HFFc6 (cell line): ENCODE results near the gene ANKRD18B. TPM values are rescaled to one million over a fixed set of nuclear protein-coding genes. Genes with fewer than 3 reads are reported as not detected.
A peak's percentile ranks its signal among the peaks of the same experiment; 100 is the strongest.
"Not testable (repeated sequence)": the region's sequence is repeated elsewhere in the genome, so short reads cannot be mapped to it uniquely, and the experiment has no call there.

Experiments used
- DNase-seq: peaks from one replicate; pipeline ENCODE4 v3.0.0-alpha.2; 2018
- H3K27ac Mint-ChIP-seq: 2 replicates; pipeline ENCODE4 v1.8.0; 2020; ENCODE audit warnings: mild to moderate bottlenecking, mixed read lengths
- H3K27me3 Mint-ChIP-seq: 2 replicates; pipeline ENCODE4 v1.8.0; 2021; ENCODE audit warnings: mild to moderate bottlenecking, moderate library complexity, mixed read lengths; ENCODE audit not compliant: insufficient read depth
- H3K36me3 Mint-ChIP-seq: 2 replicates; pipeline ENCODE4 v1.8.0; 2021; ENCODE audit warnings: low read depth, mixed read lengths
- H3K4me1 Mint-ChIP-seq: 2 replicates; pipeline ENCODE4 v1.8.0; 2020; ENCODE audit warnings: low read depth, mixed read lengths
- H3K4me3 Mint-ChIP-seq: 2 replicates; pipeline ENCODE4 v1.8.0; 2020; ENCODE audit warnings: mild to moderate bottlenecking, moderate library complexity, mixed read lengths
- H3K9me3 Mint-ChIP-seq: 2 replicates; pipeline ENCODE4 v1.8.0; 2020; ENCODE audit warnings: mild to moderate bottlenecking, mixed read lengths
- total RNA-seq, 6 experiments: library from RNA; stranded (reverse); fragmentation: NEBNext Ultra II Directional; extraction: Animal tissue kit (Norgen Biotek cat#: 25700); gene quantifications; 2 replicates in 1 of 6; 3 replicates in 5 of 6; pipeline ENCODE4 v1.2.3, GENCODE V29; 2021
- TF ChIP-seq, protein P1 (sequence below): fragments of 200-600 bp; sonication (generic); IDR thresholded peaks from 2 replicates; pipeline ENCODE4 v1.5.0; 2021; ENCODE audit warnings: antibody characterized with exemption, mild to moderate bottlenecking

The ANKRD18B gene
- total RNA-seq, 6 experiments from 2014 or later = 5.1 to 9.9 (median 8.0) TPM

DNA sequence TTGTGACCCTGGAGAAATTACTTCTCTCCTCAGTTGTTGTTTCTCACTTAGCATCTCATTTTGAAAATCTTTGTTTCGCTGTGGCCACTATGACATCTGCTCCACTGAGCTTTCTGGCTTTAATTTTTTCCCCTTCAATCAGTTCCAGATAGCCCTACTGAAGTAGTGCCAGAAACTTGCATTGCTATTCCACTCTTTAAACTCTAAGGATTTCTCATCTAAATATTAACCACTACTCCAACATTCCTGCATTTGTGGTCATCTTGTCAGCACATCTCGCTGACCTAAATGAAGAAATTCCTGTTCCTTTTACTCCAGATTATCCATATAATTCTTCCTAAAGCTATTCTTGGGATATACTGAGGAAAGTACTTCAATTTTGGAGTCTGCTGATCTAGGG lies 35.0 kb upstream of the ANKRD18B start:
- peaks cover 1% of the 10 kb centered on the region; the same call in 1 of the 2 replicates for H3K27me3 Mint-ChIP-seq
- TF ChIP-seq, protein P1, sequence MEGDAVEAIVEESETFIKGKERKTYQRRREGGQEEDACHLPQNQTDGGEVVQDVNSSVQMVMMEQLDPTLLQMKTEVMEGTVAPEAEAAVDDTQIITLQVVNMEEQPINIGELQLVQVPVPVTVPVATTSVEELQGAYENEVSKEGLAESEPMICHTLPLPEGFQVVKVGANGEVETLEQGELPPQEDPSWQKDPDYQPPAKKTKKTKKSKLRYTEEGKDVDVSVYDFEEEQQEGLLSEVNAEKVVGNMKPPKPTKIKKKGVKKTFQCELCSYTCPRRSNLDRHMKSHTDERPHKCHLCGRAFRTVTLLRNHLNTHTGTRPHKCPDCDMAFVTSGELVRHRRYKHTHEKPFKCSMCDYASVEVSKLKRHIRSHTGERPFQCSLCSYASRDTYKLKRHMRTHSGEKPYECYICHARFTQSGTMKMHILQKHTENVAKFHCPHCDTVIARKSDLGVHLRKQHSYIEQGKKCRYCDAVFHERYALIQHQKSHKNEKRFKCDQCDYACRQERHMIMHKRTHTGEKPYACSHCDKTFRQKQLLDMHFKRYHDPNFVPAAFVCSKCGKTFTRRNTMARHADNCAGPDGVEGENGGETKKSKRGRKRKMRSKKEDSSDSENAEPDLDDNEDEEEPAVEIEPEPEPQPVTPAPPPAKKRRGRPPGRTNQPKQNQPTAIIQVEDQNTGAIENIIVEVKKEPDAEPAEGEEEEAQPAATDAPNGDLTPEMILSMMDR = no peak
- peak overlapping the region; percentile 45 for H3K27ac Mint-ChIP-seq
- peak; percentile 63 for DNase-seq
- H3K4me3 Mint-ChIP-seq = peak overlapping the region; percentile 1; the same call in 1 of the 2 replicates
- peaks cover 31% of the 10 kb centered on the region for H3K4me1 Mint-ChIP-seq
- H3K36me3 Mint-ChIP-seq = no peaks in the 10 kb centered on the region
- H3K9me3 Mint-ChIP-seq = no peaks in the 10 kb centered on the region

DNA sequence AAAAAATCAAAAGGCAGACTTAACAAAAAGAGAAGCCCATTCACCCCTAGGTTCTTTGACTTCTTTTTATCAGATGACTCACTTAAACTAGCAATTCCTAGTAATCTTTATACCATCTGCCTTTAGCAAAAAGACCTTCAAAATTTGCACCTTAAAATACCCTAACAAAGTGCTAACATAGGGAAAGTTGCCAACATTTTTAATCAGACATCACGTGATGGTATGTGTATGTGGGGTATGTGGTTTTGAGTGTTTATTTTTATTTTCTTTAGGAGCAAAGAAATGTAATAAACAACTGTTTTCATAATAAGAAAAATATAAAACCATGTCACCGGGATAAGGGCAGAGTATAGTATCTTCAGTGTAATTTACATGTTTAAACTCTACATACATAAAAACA lies 30.2 kb upstream of the ANKRD18B start:
- not testable (repeated sequence) for H3K27ac Mint-ChIP-seq, DNase-seq, H3K36me3 Mint-ChIP-seq, H3K27me3 Mint-ChIP-seq, H3K4me3 Mint-ChIP-seq, H3K9me3 Mint-ChIP-seq
- peaks cover 37% of the 10 kb centered on the region for H3K4me1 Mint-ChIP-seq

DNA sequence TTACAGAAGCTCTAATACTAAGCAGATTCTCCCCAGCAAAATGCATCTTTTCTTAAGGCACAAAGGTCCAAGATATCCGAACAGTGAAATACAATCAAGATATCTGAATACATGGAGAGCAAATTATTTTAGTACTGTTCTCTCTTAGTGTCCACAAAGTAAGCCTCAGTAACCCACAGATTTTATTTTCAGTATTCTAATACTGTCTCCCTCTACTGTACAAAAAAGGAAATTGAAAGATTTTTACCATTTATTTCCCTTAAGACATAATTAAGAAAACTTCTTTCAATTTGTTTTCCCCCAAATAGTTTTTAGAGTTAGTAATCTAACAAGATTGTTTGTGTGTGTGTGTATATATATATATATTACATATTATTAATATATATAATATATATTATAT lies 25.7 kb upstream of the ANKRD18B start:
- DNase-seq = no peak

DNA sequence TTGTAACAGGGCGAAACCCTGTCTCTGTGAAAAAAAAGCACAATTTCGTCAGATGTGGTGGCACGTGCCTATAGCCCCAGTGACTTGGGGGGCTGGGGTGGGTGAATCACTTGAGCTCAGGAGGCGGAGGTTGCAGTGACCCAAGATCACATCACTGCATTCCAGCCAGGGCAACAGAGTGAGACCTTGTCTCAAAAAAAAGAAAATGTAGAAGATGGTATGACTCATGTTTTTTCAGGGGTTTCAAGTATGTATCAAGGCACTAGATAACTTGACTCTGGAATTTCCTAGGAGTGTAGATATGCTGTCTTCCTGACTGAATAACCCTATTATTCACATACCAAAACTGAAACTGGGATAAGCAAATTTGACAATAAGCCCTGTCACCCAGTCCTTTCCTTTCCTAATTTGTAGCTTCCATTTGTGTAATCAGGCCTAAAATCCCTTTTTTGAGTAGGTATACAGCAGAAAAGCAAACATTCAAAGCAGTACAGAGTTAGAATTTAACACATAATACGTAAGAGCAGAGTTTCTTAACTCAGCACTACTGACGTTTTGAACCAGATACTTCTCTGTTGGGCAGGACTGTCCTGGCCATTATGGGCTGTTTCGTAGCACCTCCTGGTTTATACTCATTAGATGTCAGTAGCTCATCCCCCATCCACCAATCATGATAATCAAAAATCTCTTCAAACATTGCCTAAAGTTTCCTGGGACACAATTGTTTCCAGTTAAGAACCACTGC lies 17.3 kb upstream of the ANKRD18B start:
- Mint-ChIP-seq H3K4me1 (peaks cover 57% of the 10 kb centered on the region), H3K27me3 (no peaks in the 10 kb centered on the region), H3K9me3 (no peaks in the 10 kb centered on the region), H3K27ac (peak overlapping the region; percentile 97), H3K36me3 (0 out of 2 replicates have a peak, but pooled peaks cover 3% of the 10 kb centered on the region), H3K4me3 (peak overlapping the region; percentile 86)
- TF ChIP-seq, protein P1 = no peak
- peak; percentile 96 for DNase-seq

More for the DNA sequence above, 25.7 kb upstream of the ANKRD18B start:
- TF ChIP-seq, protein P1 = peak; percentile 67
- no peaks in the 10 kb centered on the region for H3K9me3 Mint-ChIP-seq
- H3K4me1 Mint-ChIP-seq = peaks cover 21% of the 10 kb centered on the region
- H3K27ac Mint-ChIP-seq = no peak overlapping the region
- H3K27me3 Mint-ChIP-seq = peaks cover 1% of the 10 kb centered on the region
- H3K36me3 Mint-ChIP-seq = no peaks in the 10 kb centered on the region
- H3K4me3 Mint-ChIP-seq = no peak overlapping the region

DNA sequence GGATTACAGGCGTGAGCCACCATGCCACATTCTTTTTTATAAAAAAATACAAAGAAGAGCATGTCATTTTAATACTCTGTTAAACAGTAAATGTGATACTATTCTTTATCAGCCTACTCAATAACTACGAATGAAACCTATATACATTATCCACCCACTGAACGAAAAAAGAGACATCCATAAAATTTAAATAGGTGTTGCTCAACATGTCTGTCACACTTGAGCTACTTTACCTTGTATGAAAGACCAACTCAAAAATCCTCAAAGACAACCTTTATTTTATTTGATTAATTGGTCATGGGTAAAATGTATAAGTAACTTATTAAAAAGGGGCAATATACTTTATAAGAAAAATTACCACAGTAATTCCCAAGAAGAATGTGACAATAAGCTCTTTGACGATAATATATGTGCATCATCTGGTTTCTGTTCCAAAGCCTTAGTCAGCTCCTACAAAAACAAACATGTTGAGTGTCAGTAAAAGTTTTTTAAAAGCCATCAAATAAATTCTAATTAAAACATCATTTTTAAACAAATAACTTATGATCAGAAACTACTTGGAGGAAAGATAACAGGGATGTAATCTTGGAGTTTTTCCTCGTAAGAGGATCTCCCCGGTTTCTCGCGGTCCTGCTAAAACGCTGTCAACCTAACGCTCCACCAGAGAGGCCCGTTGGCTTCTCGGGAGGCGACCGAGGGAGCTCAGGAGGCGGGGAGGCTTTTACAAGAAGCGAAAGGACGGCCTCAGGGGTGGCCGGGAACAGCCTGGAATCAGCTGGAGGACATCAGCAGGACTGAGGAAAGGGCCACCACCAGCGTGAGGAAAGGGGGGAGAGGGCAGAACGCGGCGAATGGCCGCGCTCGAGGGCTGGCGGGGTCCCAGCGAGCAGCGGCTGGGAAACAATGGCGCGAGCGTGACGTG lies 13.5 kb upstream of the ANKRD18B start:
- DNase-seq = peak; percentile 36
- Mint-ChIP-seq H3K27ac (peak overlapping the region; percentile 100), H3K9me3 (peaks cover 12% of the 10 kb centered on the region; the same call in 1 of the 2 replicates), H3K27me3 (peaks cover 2% of the 10 kb centered on the region), H3K36me3 (peaks cover 12% of the 10 kb centered on the region), H3K4me1 (peaks cover 65% of the 10 kb centered on the region), H3K4me3 (peak overlapping the region; percentile 97)
- TF ChIP-seq, protein P1 = no peak

DNA sequence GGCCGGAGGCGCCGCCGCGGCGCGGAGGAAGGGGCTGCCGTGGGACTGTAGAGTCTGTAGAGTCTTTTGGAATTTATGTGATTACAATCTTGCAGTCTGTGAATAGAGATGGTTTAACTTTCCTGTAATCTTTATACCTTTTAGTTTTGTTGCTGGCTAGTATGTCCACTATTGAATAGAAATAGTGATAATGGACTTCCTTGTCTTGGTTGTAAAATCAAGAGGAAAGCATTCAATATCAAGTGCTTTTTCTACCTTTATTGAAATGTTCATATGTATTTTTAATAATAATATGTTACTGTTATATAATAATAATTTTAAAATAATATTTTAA lies 12.9 kb upstream of the ANKRD18B start:
- DNase-seq, H3K27me3 Mint-ChIP-seq: not testable (repeated sequence)
- Mint-ChIP-seq H3K36me3 (peaks cover 12% of the 10 kb centered on the region), H3K27ac (peak overlapping the region; percentile 100), H3K9me3 (peaks cover 12% of the 10 kb centered on the region; the same call in 1 of the 2 replicates), H3K4me1 (peaks cover 63% of the 10 kb centered on the region), H3K4me3 (peak overlapping the region; percentile 97)

DNA sequence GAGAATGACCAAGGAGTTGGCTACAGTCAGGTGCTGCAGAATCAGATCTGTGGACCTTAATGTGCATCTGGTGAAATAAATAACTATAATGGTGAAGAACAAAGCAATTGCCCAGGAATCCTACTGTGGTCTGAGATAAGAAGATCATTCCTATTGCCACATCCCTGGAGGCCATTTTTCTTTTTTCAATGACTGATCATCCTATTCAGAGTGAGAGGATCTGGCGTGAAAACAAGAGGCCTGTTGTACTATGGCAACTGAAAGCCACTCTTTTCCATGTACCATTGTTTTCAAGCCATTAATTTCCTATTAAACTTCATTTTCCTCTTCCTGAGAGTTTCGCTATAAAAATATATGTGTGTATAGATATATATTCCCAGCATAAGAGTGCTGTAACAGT lies 11.5 kb upstream of the ANKRD18B start:
- H3K9me3 Mint-ChIP-seq = peaks cover 12% of the 10 kb centered on the region; the same call in 1 of the 2 replicates
- not testable (repeated sequence) for DNase-seq, H3K4me3 Mint-ChIP-seq, H3K27me3 Mint-ChIP-seq
- H3K27ac Mint-ChIP-seq = 0 out of 2 replicates have a peak overlapping the region, but pooled peaks have one; percentile 13
- H3K4me1 Mint-ChIP-seq = peaks cover 53% of the 10 kb centered on the region
- peaks cover 12% of the 10 kb centered on the region for H3K36me3 Mint-ChIP-seq

DNA sequence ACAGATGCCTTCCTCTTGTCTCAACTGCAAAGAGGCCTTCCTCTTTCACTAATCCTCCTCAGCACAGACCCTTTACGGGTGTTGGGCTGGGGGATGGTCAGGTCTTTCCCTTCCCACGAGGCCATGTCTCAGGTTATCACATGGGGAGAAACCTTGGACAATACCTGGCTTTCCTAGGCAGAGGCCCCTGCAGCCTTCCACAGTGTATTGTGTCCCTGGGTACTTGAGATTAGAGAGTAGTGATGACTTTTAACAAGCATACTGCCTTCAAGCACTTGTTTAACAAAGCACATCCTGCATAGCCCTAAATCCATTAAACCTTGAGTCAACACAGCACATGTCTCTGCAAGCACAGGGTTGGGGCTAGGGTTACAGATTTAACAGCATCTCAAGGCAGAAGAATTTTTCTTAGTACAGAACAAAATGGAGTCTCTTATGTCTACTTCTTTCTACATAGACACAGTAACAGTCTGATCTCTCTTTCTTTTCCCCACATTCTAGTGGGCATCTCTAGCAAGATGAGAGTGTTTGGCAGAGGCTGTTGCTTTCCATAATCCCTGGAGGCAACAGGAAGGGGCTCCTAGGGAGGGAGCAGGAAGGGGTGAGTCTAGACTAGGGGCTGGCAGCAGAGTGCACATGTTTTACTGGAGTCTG lies 8.6 kb upstream of the ANKRD18B start:
- peaks cover 45% of the 10 kb centered on the region for H3K4me1 Mint-ChIP-seq
- peaks cover 12% of the 10 kb centered on the region for H3K36me3 Mint-ChIP-seq
- DNase-seq, H3K27ac Mint-ChIP-seq, H3K27me3 Mint-ChIP-seq, H3K4me3 Mint-ChIP-seq: not testable (repeated sequence)
- H3K9me3 Mint-ChIP-seq = peaks cover 12% of the 10 kb centered on the region; the same call in 1 of the 2 replicates

DNA sequence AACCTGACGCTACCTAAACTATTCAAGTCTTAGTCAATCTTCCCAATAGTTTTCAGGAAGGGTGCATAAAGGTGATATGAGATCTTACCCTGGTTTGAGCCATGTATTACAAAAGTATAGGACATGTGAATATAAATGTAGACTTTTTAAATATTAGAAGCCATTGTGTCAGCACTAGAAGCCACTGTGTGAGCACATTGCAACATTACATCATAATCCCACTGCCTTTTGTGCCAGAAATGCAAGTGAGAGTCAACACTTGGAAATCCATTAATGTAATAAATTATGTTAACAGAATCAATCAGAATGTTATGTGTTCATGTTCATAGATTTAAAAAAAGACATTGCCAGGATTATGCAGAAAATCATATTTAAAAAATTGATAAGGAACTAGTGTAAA lies 7.7 kb upstream of the ANKRD18B start:
- peaks cover 38% of the 10 kb centered on the region for H3K4me1 Mint-ChIP-seq
- peaks cover 12% of the 10 kb centered on the region for H3K36me3 Mint-ChIP-seq
- H3K9me3 Mint-ChIP-seq = peaks cover 12% of the 10 kb centered on the region; the same call in 1 of the 2 replicates
- DNase-seq, H3K4me3 Mint-ChIP-seq, H3K27ac Mint-ChIP-seq, H3K27me3 Mint-ChIP-seq: not testable (repeated sequence)
